IMR-90 (cell line): Measurements from ENCODE around the gene RUNX1. TPM values are rescaled to one million over a fixed set of nuclear protein-coding genes. Genes with fewer than 3 reads are reported as not detected.
A peak's percentile ranks its signal among the peaks of the same experiment; 100 is the strongest.

Experiments
- ATAC-seq: fragments of 200-7000 bp; cut with Tn5 transposase; 2 replicates; pipeline ENCODE4 v1.9.1; 2020; ENCODE audit warnings: low read depth, mild to moderate bottlenecking, moderate library complexity
- BruUV-seq: library from RNA; stranded (reverse); fragments of 400-500 nt; replicated peaks from 2 replicates; lab custom pipeline; 2021; lab: Mats Ljungman, UMichigan
- CTCF ChIA-PET: fragments of 300-600 bp; formaldehyde crosslinking; extraction: SDS; loops from one replicate; lab custom pipeline; 2021; ENCODE audit warnings: antibody characterized with exemption; lab: Yijun Ruan, JAX
- POLR2A ChIA-PET: fragments of 300-600 bp; sonication (Branson Sonifier 250); formaldehyde crosslinking; loops from one replicate; lab custom pipeline; 2022; ENCODE audit warnings: antibody characterized with exemption; ENCODE audit not compliant: unreplicated experiment; lab: Charles Lee
- DNase-seq: peaks from one replicate; pipeline ENCODE4 v3.0.0; 2013
- H2AFZ ChIP-seq: replicated peaks from 2 replicates; pipeline ENCODE3; 2013; ENCODE audit warnings: low read length, mild to moderate bottlenecking; ENCODE audit not compliant: poor library complexity
- H2AK5ac ChIP-seq: 2 replicates; pipeline ENCODE4 v1.6.1; 2013; ENCODE audit warnings: low read depth, low read length, inconsistent platforms
- H2AK9ac ChIP-seq: replicated peaks from 2 replicates; pipeline ENCODE3; 2013; ENCODE audit warnings: mild to moderate bottlenecking, low read depth, low read length, moderate library complexity; ENCODE audit not compliant: poor library complexity
- H2BK120ac ChIP-seq: 2 replicates; pipeline ENCODE4 v1.6.1; 2013; ENCODE audit warnings: low read depth, low read length, inconsistent platforms
- H2BK15ac ChIP-seq: 3 replicates; pipeline ENCODE4 v1.6.1; 2013; ENCODE audit warnings: low read depth, low read length, inconsistent platforms
- H2BK20ac ChIP-seq: 2 replicates; pipeline ENCODE4 v1.6.1; 2013; ENCODE audit warnings: low read depth, mild to moderate bottlenecking, inconsistent platforms, low read length, moderate library complexity
- H2BK5ac ChIP-seq: 2 replicates; pipeline ENCODE4 v1.6.1; 2013; ENCODE audit warnings: mild to moderate bottlenecking, low read depth, low read length, inconsistent platforms; ENCODE audit not compliant: poor library complexity, severe bottlenecking
- H3K14ac ChIP-seq: replicated peaks from 2 replicates; pipeline ENCODE4 v1.6.1; 2013; ENCODE audit warnings: low read depth, low read length, inconsistent platforms
- H3K18ac ChIP-seq: 2 replicates; pipeline ENCODE4 v1.6.1; 2013; ENCODE audit warnings: low read depth, low read length, control low read depth
- H3K23ac ChIP-seq: 2 replicates; pipeline ENCODE4 v1.6.1; 2013; ENCODE audit warnings: low read depth, low read length, inconsistent platforms
- H3K27ac ChIP-seq: 2 replicates; pipeline ENCODE4 v1.5.1; 2013; ENCODE audit warnings: mild to moderate bottlenecking, control low read depth, low read length; ENCODE audit not compliant: insufficient read depth
- H3K27me3 ChIP-seq: 2 replicates; pipeline ENCODE4 v1.6.1; 2013; ENCODE audit warnings: low read length; ENCODE audit not compliant: control insufficient read depth, insufficient read depth
- H3K36me3 ChIP-seq: 2 replicates; pipeline ENCODE4 v1.6.1; 2013; ENCODE audit warnings: low read length, mixed read lengths; ENCODE audit not compliant: control insufficient read depth, insufficient read depth
- H3K4ac ChIP-seq: 2 replicates; pipeline ENCODE4 v1.6.1; 2013; ENCODE audit warnings: low read depth, low read length, inconsistent platforms
- H3K4me1 ChIP-seq: 2 replicates; pipeline ENCODE4 v1.6.1; 2013; ENCODE audit warnings: low read length, mixed read lengths; ENCODE audit not compliant: control insufficient read depth, insufficient read depth
- H3K4me2 ChIP-seq: 2 replicates; pipeline ENCODE4 v1.6.1; 2013; ENCODE audit warnings: low read depth, mild to moderate bottlenecking, control low read depth, low read length, moderate library complexity
- H3K4me3 ChIP-seq: 2 replicates; pipeline ENCODE4 v1.5.1; 2013; ENCODE audit warnings: low read depth, mild to moderate bottlenecking, control low read depth, low read length, moderate library complexity; ENCODE audit not compliant: insufficient read depth
- H3K56ac ChIP-seq: 2 replicates; pipeline ENCODE4 v1.6.1; 2013; ENCODE audit warnings: low read length, inconsistent platforms; ENCODE audit not compliant: insufficient read depth; ENCODE audit errors: extremely low read depth
- H3K79me1 ChIP-seq, 2 experiments: 2 replicates each; pipeline ENCODE4 v1.6.1; 2013; ENCODE audit warnings: low read length in 2 of 2, inconsistent platforms in 1 of 2, low read depth in 1 of 2
- H3K9ac ChIP-seq: 2 replicates; pipeline ENCODE4 v1.6.1; 2013; ENCODE audit warnings: low read depth, low read length, control low read depth
- H3K9me1 ChIP-seq: 2 replicates; pipeline ENCODE4 v1.6.1; 2013; ENCODE audit warnings: low read length, inconsistent platforms; ENCODE audit not compliant: insufficient read depth
- H3K9me3 ChIP-seq: 2 replicates; pipeline ENCODE4 v1.6.1; 2013; ENCODE audit warnings: low read length; ENCODE audit not compliant: control insufficient read depth, insufficient read depth
- H4K20me1 ChIP-seq: 2 replicates; pipeline ENCODE4 v1.6.1; 2013; ENCODE audit warnings: low read length, inconsistent platforms; ENCODE audit not compliant: insufficient read depth
- H4K5ac ChIP-seq: 2 replicates; pipeline ENCODE4 v1.6.1; 2013; ENCODE audit warnings: mild to moderate bottlenecking, low read depth, low read length, control low read depth
- H4K8ac ChIP-seq, 2 experiments: 2 replicates each; pipeline ENCODE4 v1.6.1; 2013; ENCODE audit warnings: low read depth in 2 of 2, low read length in 2 of 2, control low read depth in 1 of 2, inconsistent platforms in 1 of 2
- H4K91ac ChIP-seq: 2 replicates; pipeline ENCODE4 v1.6.1; 2013; ENCODE audit warnings: low read depth, low read length, inconsistent platforms; ENCODE audit not compliant: insufficient read depth
- BHLHE40 ChIP-seq: fragments of 150-350 bp; IDR thresholded peaks from 2 replicates; pipeline ENCODE4 v1.6.1; 2016; ENCODE audit warnings: mild to moderate bottlenecking, low read depth, low read length
- CEBPB ChIP-seq: IDR thresholded peaks from 2 replicates; pipeline ENCODE4 v1.6.1; 2012; ENCODE audit warnings: low read depth, low read length, improper control_type of control experiment
- FOS ChIP-seq: fragments of 150-350 bp; IDR thresholded peaks from 2 replicates; pipeline ENCODE4 v1.6.1; 2016; ENCODE audit warnings: low read depth, low read length
- MAZ ChIP-seq: IDR thresholded peaks from 2 replicates; pipeline ENCODE4 v1.6.1; 2012; ENCODE audit warnings: low read depth, mild to moderate bottlenecking, low read length, improper control_type of control experiment, moderate library complexity, borderline replicate concordance
- MXI1 ChIP-seq: IDR thresholded peaks from 2 replicates; pipeline ENCODE4 v1.6.1; 2012; ENCODE audit warnings: low read depth, mild to moderate bottlenecking, low read length, moderate library complexity, borderline replicate concordance
- POLR2A ChIP-seq: IDR thresholded peaks from 2 replicates; pipeline ENCODE4 v1.6.1; 2012; ENCODE audit warnings: mild to moderate bottlenecking, low read depth, low read length
- RCOR1 ChIP-seq: IDR thresholded peaks from 2 replicates; pipeline ENCODE4 v1.6.1; 2012; ENCODE audit warnings: mild to moderate bottlenecking, low read length, improper control_type of control experiment; ENCODE audit not compliant: insufficient replicate concordance
- RFX5 ChIP-seq: IDR thresholded peaks from 2 replicates; pipeline ENCODE4 v1.8.0; 2012; ENCODE audit warnings: low read depth, mild to moderate bottlenecking, low read length, moderate library complexity
- WGBS, 2 experiments: methylation state at CpG; one replicate each; pipeline versions ENCODE4 v1.1.5 to v1.1.7; 2013; ENCODE audit warnings: missing lambda C conversion rate in 2 of 2; ENCODE audit not compliant: insufficient read length in 1 of 2; ENCODE audit errors: extremely low coverage in 2 of 2; 5-methylcytosine and 5-hydroxymethylcytosine counted together
- dilution Hi-C: fragments of 300-500 bp; cut with HindIII; formaldehyde crosslinking; loops from one replicate; pipeline ENCODE4 v1.14.3; 2018; ENCODE audit warnings: low sequenced_read_pairs; ENCODE audit not compliant: unreplicated experiment
- in situ Hi-C: fragments of 300-500 bp; cut with MboI; formaldehyde crosslinking; loops from 3 replicates; pipeline ENCODE4 v1.14.3; 2019; ENCODE audit warnings: low sequenced_read_pairs, inconsistent platforms, mixed read lengths
- intact Hi-C: fragments of 100-400 bp; cut with micrococcal nuclease; formaldehyde crosslinking; loops from 2 replicates; pipeline ENCODE4 v1.10.0; 2022
- polyA plus RNA-seq, 3 experiments: library from polyadenylated mRNA; depleted of rRNA; stranded (reverse); fragments of >200 nt; gene quantifications; 2 replicates each; pipeline ENCODE4 v1.2.3, GENCODE V29; 2012; ENCODE audit warnings: low replicate concordance in 1 of 3
- total RNA-seq: library from RNA; depleted of rRNA; stranded (reverse); fragments of >200 nt; gene quantifications from 2 replicates; pipeline ENCODE4 v1.2.3, GENCODE V29; 2012
- TF ChIP-seq, protein P1 (sequence below): conservative IDR thresholded peaks from 2 replicates; pipeline ENCODE4 v1.5.1; 2012; ENCODE audit warnings: mild to moderate bottlenecking, low read depth, low read length, improper control_type of control experiment

RUNX1 gene
- total and polyA plus RNA-seq, 2 of the 4 experiments (the other 2 are of a cell fraction), result 34.5 to 56.5 TPM

GRCh38 chr21:34771512-34772028, 277.5 kb downstream of the RUNX1 start:
- POLR2A ChIA-PET, result no interaction called here
- Histone ChIP-seq H3K4me2 (no peak overlapping the region; the same call in 1 of the 2 replicates), H2BK120ac (peak overlapping the region; percentile 54)

More at GRCh38 chr21:34771512-34772028, 277.5 kb downstream of the RUNX1 start:
- Histone ChIP-seq H3K79me1 (no peaks in the 10 kb centered on the region), H2AK9ac (no peak overlapping the region), H3K4me3 (no peak overlapping the region), H3K4ac (peak overlapping the region; percentile 26; the same call in 1 of the 2 replicates), H3K9me3 (no peaks in the 10 kb centered on the region), H3K23ac (peak overlapping the region; percentile 36; the same call in 1 of the 2 replicates), H2BK5ac (no peak overlapping the region), H4K8ac (peak overlapping the region in 1 of 2 experiments; percentile 12; a peak in 2 of 4 replicates), H4K20me1 (no peaks in the 10 kb centered on the region), H4K91ac (no peak overlapping the region), H4K5ac (no peak overlapping the region), H3K27ac (no peak overlapping the region), H3K9ac (no peak overlapping the region), H2BK20ac (peak overlapping the region; percentile 57; the same call in 1 of the 2 replicates), H3K36me3 (no peaks in the 10 kb centered on the region), H3K27me3 (no peaks in the 10 kb centered on the region; the same call in 1 of the 2 replicates), H2BK15ac (no peak overlapping the region; the same call in 2 of the 3 replicates), H3K4me1 (peaks cover 4% of the 10 kb centered on the region), H3K56ac (no peak overlapping the region), H3K9me1 (no peaks in the 10 kb centered on the region), H2AK5ac (no peak overlapping the region), H3K14ac (peak overlapping the region; percentile 20), H2AFZ (no peak overlapping the region), H3K18ac (0 out of 2 replicates have a peak overlapping the region, but pooled peaks have one; percentile 41)
- dilution Hi-C loops (no loop called here), in situ Hi-C loops (no loop called here), intact Hi-C loops (no loop called here)
- DNase-seq (peak; percentile 81), ATAC-seq (peak; percentile 54)
- BruUV-seq, result no TSS peak
- CTCF ChIA-PET, result interaction anchor here (0.9 kb wide), 1 partner anchor 26 kb away, joined by 3 read pairs; no protein-coding TSS in a partner anchor
- TF ChIP-seq, protein P1, sequence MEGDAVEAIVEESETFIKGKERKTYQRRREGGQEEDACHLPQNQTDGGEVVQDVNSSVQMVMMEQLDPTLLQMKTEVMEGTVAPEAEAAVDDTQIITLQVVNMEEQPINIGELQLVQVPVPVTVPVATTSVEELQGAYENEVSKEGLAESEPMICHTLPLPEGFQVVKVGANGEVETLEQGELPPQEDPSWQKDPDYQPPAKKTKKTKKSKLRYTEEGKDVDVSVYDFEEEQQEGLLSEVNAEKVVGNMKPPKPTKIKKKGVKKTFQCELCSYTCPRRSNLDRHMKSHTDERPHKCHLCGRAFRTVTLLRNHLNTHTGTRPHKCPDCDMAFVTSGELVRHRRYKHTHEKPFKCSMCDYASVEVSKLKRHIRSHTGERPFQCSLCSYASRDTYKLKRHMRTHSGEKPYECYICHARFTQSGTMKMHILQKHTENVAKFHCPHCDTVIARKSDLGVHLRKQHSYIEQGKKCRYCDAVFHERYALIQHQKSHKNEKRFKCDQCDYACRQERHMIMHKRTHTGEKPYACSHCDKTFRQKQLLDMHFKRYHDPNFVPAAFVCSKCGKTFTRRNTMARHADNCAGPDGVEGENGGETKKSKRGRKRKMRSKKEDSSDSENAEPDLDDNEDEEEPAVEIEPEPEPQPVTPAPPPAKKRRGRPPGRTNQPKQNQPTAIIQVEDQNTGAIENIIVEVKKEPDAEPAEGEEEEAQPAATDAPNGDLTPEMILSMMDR, result no peak
- TF ChIP-seq CEBPB (peak; percentile 94), MAZ (no peak), POLR2A (no peak), FOS (no peak), RFX5 (no peak), MXI1 (no peak), RCOR1 (no peak), BHLHE40 (peak; percentile 45; the same call in 1 of the 2 replicates)
- no CpG with 5 or more reads among the region's 6 CpGs for WGBS, 2 experiments
